MM.1S (cell line): ENCODE data around the gene SIN3A.

Experiments used
- EZH2 ChIP-seq: fragments of 300-600 bp; sonication (generic); optimal IDR thresholded peaks from 2 replicates; pipeline ENCODE3; 2017; ENCODE audit warnings: low read depth, mild to moderate bottlenecking, antibody characterized with exemption, low read length, mixed read lengths
- EZH2phosphoT487 ChIP-seq: fragments of 300-600 bp; sonication (generic); IDR thresholded peaks from 2 replicates; pipeline ENCODE4 v1.6.1; 2018; ENCODE audit warnings: antibody characterized with exemption, low read length
- TF ChIP-seq, protein P1 (sequence below): fragments of 300-600 bp; sonication (generic); IDR thresholded peaks from 2 replicates; pipeline ENCODE4 v1.5.1; 2016; ENCODE audit warnings: antibody characterized with exemption, low read length, mixed read lengths

DNA sequence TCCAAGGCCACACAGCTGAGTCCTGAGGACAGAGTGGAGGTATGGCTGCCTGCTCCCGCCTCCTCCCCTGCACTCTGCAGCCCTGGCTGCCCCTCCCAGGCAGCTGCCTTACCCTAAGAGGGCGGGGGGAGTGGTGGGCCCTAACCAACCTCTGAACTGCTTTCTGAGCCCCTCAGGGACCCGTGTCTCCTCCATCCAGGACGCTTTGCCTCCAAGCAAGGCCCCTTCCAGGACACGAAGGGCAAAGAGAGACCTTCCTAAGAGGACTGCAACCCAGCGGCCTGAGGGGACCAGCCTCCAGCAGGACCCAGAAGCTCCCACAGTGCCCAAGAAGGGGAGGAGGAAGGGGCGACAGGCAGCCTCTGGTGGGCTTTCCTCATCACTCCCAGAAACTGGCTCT is 97.0 kb downstream of the SIN3A start:
- TF ChIP-seq EZH2phosphoT487 = no peak
- TF ChIP-seq, protein P1, sequence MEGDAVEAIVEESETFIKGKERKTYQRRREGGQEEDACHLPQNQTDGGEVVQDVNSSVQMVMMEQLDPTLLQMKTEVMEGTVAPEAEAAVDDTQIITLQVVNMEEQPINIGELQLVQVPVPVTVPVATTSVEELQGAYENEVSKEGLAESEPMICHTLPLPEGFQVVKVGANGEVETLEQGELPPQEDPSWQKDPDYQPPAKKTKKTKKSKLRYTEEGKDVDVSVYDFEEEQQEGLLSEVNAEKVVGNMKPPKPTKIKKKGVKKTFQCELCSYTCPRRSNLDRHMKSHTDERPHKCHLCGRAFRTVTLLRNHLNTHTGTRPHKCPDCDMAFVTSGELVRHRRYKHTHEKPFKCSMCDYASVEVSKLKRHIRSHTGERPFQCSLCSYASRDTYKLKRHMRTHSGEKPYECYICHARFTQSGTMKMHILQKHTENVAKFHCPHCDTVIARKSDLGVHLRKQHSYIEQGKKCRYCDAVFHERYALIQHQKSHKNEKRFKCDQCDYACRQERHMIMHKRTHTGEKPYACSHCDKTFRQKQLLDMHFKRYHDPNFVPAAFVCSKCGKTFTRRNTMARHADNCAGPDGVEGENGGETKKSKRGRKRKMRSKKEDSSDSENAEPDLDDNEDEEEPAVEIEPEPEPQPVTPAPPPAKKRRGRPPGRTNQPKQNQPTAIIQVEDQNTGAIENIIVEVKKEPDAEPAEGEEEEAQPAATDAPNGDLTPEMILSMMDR = no peak
- TF ChIP-seq EZH2 = no peak
